ENCODE results near the gene CDK11B.
"Not testable (repeated sequence)": the region's sequence is repeated elsewhere in the genome, so short reads cannot be mapped to it uniquely, and the experiment has no call there.

The CDK11B gene

DNA sequence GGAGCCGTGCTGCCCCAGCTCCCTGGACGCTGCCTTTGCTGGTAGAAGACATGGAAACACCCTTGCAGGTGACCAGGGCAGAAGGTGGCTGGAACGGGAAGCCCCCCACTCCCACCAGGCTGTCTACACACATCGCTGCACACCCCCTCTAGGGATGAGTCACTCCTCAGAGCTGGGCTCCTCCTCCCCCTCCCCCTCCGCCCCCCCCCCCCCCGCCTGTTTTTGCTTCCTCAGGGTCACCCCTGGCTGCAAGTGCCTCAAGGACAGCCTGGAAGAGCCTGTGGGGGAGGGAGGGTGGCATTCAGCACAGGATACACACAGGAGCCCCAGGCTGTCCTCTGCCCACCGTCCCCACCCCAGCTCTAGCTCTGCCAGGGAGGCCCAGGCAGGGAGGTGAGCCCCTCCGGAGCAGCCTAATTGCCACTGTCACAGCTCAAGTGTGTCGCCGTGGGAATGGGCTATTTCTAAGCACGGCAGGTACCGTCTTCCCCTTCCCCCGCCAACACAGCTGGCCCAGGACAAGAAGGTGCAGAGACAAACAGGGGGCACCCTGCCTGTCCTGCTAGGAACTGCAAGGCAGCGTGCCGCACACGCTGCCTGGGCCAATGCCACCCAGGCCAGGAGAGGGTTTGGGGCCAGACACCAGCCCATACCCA is 61.4 kb downstream of the CDK11B start:
- DNase-seq, result no peak

DNA sequence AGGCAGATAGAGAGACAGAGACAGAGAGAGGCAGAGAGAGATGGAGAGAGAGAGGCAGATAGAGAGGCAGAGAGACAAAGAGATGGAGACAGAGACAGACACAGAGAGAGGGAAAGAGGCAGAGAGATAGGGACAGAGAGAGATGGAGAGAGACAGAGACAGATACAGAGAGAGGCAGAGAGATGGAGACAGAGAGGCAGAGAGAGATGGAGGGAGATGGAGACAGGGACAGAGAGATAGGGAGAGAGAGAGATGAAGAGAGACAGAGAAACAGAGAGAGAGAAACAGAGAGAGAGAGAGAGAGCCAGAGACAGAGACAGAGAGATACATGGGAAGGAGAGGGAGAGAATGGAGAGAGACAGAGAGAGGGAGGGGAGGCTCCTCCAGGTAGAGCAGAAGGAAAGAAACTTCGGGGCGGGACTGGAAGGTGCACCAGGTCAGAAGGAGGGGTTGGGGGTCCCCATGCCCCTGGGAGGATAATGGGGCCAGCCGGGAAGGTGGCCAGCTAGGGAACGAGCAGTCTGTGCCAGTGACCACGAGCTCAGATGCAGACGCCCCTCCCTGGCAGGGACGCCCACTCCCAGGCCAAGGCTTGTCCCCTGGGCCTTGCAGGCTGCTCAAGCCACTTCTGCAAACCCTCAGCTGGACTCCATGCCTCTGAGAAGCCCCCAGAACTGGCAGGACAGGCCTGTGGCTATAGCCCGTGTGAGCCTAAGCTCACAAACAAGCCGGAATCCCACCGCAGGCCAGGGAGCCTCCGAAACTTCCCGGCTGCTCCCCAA is 62.1 kb downstream of the CDK11B start:
- DNase-seq, result no peak

DNA sequence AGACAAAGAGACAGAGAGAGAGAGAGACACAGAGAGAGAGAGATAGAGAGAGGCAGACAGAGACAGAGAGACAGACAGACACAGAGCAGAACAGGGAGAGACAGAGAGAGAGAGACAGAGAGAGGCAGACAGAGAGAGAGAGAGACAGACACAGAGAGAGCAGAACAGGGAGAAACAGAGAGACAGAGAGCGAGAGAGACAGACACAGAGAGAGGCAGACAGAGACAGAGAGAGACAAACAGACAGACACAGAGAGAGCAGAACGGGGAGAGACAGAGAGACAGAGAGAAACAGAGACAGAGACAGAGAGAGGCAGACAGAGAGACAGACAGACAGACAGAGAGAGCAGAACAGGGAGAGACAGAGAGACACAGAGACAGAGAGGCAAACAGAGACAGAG is 63.5 kb downstream of the CDK11B start:
- not testable (repeated sequence) for DNase-seq

DNA sequence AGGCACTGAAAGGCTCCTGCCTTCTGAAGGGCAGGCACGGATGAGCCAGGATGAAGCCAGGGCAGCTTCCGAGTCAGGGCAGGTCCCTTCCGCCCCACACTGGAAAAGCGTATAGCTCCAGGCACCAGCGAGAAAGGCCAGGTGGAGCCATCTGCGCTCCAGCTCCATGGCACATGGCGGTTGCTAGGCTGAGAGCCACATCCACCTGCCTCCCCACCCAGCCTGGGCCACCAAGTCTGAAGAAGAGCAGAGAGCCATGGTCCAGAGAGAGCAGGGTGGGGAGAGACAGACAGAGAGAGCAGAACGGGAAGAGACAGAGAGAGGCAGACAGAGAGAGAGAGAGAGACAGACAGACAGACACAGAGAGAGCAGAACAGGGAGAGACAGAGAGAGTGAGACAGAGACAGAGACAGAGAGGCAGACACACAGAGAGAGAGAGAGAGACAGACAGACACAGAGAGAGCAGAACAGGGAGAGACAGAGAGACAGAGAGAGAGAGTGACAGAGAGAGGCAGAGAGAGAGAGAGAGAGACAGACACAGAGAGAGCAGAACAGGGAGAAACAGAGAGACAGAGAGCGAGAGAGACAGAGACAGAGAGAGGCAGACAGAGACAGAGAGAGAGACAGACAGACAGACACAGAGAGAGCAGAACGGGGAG is 64.1 kb downstream of the CDK11B start:
- DNase-seq, result no peak

DNA sequence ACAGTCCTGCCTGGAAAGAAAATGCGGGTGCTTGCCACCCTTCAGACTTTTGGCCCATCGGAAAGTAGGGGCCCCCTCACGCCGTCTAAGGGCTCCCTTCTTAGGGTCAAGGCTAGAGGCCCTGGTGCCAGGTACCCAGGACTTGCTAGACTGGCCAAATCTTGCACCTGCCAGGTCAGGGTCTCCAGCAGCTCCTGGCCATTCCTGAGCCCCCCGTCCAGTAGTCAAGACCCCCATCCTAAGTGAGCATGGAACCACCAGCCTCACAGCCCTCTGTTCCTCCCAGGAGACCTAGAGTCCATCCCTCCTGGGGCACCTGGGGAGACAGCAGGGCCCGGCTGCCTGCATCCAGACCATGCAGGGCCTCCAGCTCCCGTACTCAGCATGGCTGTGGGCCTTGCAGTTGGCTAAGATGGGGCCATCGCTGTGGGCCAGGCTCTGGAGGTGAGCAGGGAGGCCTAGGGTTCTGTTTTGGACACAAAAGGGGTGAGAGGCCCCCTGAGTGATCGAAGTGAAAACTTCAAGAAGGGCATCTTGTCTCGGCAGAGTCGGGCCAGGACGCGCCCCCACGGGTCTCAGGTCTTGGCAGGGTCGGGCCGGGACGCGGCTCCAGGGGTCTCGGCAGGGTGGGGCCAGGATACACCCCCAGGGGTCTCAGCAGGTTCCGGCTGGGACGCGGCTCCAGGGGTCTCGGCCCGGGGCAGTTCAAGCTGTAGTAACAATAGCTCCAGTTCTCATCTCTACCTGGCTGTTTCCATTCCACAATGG is 64.8 kb downstream of the CDK11B start:
- no peak for DNase-seq

DNA sequence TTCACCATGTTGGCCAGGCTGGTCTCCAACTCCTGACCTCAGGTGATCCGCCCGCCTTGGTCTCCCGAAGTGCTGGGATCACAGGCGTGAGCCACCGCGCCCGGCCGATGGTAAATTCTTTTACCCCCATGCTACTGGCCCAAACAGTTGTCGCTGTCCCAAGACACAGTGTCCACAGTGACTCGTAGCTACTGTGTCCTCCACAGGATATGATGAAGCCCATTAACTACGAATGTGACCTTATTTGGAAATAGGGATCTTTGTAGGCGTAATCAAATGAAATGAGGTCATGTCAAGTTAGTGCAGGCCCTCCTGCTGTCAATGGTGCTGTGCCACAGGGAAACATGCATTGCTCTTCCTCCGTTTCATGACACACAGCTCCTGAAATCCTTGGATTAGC is 67.4 kb downstream of the CDK11B start:
- DNase-seq, result no peak
